DOHH2 (cell line): Measurements from ENCODE around the gene WASL.

Experiments
- EZH2phosphoT487 ChIP-seq: fragments of 200-600 bp; sonication (generic); IDR thresholded peaks from 2 replicates; pipeline ENCODE4 v1.6.1; 2017; ENCODE audit warnings: borderline replicate concordance, mild to moderate bottlenecking, antibody characterized with exemption, low read length, moderate library complexity, mixed read lengths
- TF ChIP-seq, protein P1 (sequence below): fragments of 200-600 bp; sonication (generic); IDR thresholded peaks from one replicate; pipeline ENCODE4 v1.5.1; 2014; ENCODE audit warnings: antibody characterized with exemption, mild to moderate bottlenecking, low read depth, low read length; ENCODE audit not compliant: poor library complexity, severe bottlenecking

DNA sequence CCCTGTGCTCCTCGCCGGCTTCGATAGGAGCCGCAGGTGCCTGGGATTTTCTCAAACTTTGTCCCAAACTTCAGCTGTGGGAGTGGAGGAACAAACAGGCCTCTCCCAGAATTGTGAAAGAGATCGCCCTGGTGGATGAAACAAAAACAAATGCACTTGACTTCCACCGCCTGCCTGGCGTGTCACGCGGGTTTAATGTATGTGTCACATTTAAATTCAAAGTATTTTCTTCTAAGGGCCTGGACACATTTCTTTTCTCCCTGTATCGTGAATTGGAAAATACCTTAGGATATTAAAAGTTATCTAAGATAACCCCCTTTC is 694 bp upstream of the WASL start:
- TF ChIP-seq, protein P1, sequence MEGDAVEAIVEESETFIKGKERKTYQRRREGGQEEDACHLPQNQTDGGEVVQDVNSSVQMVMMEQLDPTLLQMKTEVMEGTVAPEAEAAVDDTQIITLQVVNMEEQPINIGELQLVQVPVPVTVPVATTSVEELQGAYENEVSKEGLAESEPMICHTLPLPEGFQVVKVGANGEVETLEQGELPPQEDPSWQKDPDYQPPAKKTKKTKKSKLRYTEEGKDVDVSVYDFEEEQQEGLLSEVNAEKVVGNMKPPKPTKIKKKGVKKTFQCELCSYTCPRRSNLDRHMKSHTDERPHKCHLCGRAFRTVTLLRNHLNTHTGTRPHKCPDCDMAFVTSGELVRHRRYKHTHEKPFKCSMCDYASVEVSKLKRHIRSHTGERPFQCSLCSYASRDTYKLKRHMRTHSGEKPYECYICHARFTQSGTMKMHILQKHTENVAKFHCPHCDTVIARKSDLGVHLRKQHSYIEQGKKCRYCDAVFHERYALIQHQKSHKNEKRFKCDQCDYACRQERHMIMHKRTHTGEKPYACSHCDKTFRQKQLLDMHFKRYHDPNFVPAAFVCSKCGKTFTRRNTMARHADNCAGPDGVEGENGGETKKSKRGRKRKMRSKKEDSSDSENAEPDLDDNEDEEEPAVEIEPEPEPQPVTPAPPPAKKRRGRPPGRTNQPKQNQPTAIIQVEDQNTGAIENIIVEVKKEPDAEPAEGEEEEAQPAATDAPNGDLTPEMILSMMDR = peak; percentile 31
- TF ChIP-seq EZH2phosphoT487 = no peak
